HepG2 (cell line): ENCODE measurements around the gene LATS2. TPM values are rescaled to one million over a fixed set of nuclear protein-coding genes. Genes with fewer than 3 reads are reported as not detected.

Experiments used
- ATAC-seq: fragments of 200-7000 bp; cut with Tn5 transposase; 3 replicates; pipeline ENCODE4 v1.9.1; 2020; ENCODE audit warnings: mild to moderate bottlenecking, moderate library complexity
- BruUV-seq: library from RNA; stranded (reverse); fragments of 400-500 nt; replicated peaks from 2 replicates; lab custom pipeline; 2021; lab: Mats Ljungman, UMichigan
- CTCF ChIA-PET: fragments of 300-600 bp; formaldehyde crosslinking; extraction: SDS; loops from one replicate; lab custom pipeline; 2021; ENCODE audit warnings: low total read pairs, inconsistent platforms, low intra/inter-chr PET ratio; lab: Yijun Ruan, JAX
- POLR2A ChIA-PET: fragments of 350-600 bp; sonication (Branson Sonifier 250); formaldehyde crosslinking; loops from one replicate; lab custom pipeline; 2020; ENCODE audit warnings: antibody characterized with exemption, inconsistent platforms; lab: Yijun Ruan, JAX
- DNase-seq: peaks from one replicate; pipeline ENCODE4 v3.0.0-alpha.2; 2015; ENCODE audit warnings: low spot score
- FAIRE-seq: peaks from 3 replicates; lab custom pipeline; 2011; peaks lifted over from hg19 to GRCh38; lab: Jason Lieb, UNC
- H2AFZ ChIP-seq: one replicate; pipeline ENCODE4 v1.6.1; 2011; ENCODE audit warnings: low read length, inconsistent platforms
- H3K27ac ChIP-seq: fragments of 300-600 bp; 3 replicates; pipeline ENCODE4 v1.8.0; 2011; ENCODE audit warnings: mixed run types, mild to moderate bottlenecking, mixed read lengths, low read length, inconsistent platforms; ENCODE audit not compliant: insufficient read depth; ENCODE audit errors: extremely low read length
- H3K27me3 ChIP-seq, 2 experiments: fragments of 200-600 bp in 1 of 2; 2 replicates in 1 of 2; 3 replicates in 1 of 2; pipeline versions ENCODE4 v1.6.0 to v1.8.0; 2011; ENCODE audit warnings: low read length in 2 of 2, mild to moderate bottlenecking in 2 of 2, moderate library complexity in 2 of 2, inconsistent platforms in 1 of 2; ENCODE audit not compliant: insufficient read depth in 2 of 2, control insufficient read depth in 1 of 2
- H3K36me3 ChIP-seq, 2 experiments: fragments of 200-600 bp in 1 of 2; replicated peaks in 1 of 2; 2 replicates in 1 of 2; 3 replicates in 1 of 2; pipeline versions ENCODE4 v1.5.1 to v1.8.0; 2011; ENCODE audit warnings: low read length in 2 of 2, inconsistent platforms in 1 of 2; ENCODE audit not compliant: insufficient read depth in 2 of 2, control insufficient read depth in 1 of 2
- H3K4me1 ChIP-seq: 2 replicates; pipeline ENCODE4 v1.5.1; 2012; ENCODE audit warnings: low read length, inconsistent platforms; ENCODE audit not compliant: insufficient read depth
- H3K4me2 ChIP-seq: 2 replicates; pipeline ENCODE4 v1.6.0; 2011; ENCODE audit warnings: low read depth, low read length, inconsistent platforms
- H3K4me3 ChIP-seq, 3 experiments: fragments of 200-600 bp in 1 of 3; sonication (generic), shearing (Covaris generic) in 1 of 3; replicated peaks in 1 of 3; 2 replicates each; pipeline ENCODE4 v1.5.1; 2011 to 2016; ENCODE audit warnings: low read length in 3 of 3, inconsistent platforms in 2 of 3, low read depth in 2 of 3, mild to moderate bottlenecking in 2 of 3, control low read depth in 1 of 3, mixed read lengths in 1 of 3; ENCODE audit not compliant: insufficient read depth in 1 of 3
- H3K79me2 ChIP-seq: one replicate; pipeline ENCODE4 v1.6.1; 2011; ENCODE audit warnings: low read length, inconsistent platforms; ENCODE audit not compliant: insufficient read depth
- H3K9ac ChIP-seq: 2 replicates; pipeline ENCODE4 v1.6.0; 2011; ENCODE audit warnings: mild to moderate bottlenecking, low read depth, low read length, inconsistent platforms; ENCODE audit not compliant: insufficient read depth
- H3K9me3 ChIP-seq: 2 replicates; pipeline ENCODE4 v1.5.1; 2012; ENCODE audit warnings: mild to moderate bottlenecking, low read length
- H4K20me1 ChIP-seq: 2 replicates; pipeline ENCODE4 v1.6.0; 2011; ENCODE audit warnings: inconsistent platforms, mild to moderate bottlenecking, low read length, moderate library complexity; ENCODE audit not compliant: insufficient read depth
- CSRNP1 ChIP-seq: sonication (generic); formaldehyde crosslinking; IDR thresholded peaks from 2 replicates; pipeline ENCODE4 v1.8.1; 2023; ENCODE audit warnings: mild to moderate bottlenecking, missing genetic modification reagents
- KDM2A ChIP-seq: sonication (generic); formaldehyde crosslinking; IDR thresholded peaks from 2 replicates; pipeline ENCODE4 v1.4.0; 2020; ENCODE audit warnings: low read depth, missing genetic modification reagents, borderline replicate concordance
- NR2F2 ChIP-seq: IDR thresholded peaks from 2 replicates; pipeline ENCODE4 v1.6.1; 2012; ENCODE audit warnings: low read depth, inconsistent platforms, borderline replicate concordance
- ZBTB20 ChIP-seq: sonication (generic); formaldehyde crosslinking; IDR thresholded peaks from 2 replicates; pipeline ENCODE4 v1.8.1; 2023; ENCODE audit warnings: missing genetic modification reagents, low read depth, mild to moderate bottlenecking, borderline replicate concordance
- ZBTB44 ChIP-seq: sonication (generic); formaldehyde crosslinking; IDR thresholded peaks from 2 replicates; pipeline ENCODE4 v1.4.0; 2020; ENCODE audit warnings: missing genetic modification reagents
- ZNF235 ChIP-seq: sonication (generic); formaldehyde crosslinking; IDR thresholded peaks from 2 replicates; pipeline ENCODE4 v1.8.1; 2023; ENCODE audit warnings: mild to moderate bottlenecking, missing genetic modification reagents, borderline replicate concordance
- ZNF770 ChIP-seq: sonication (generic); formaldehyde crosslinking; IDR thresholded peaks from 2 replicates; pipeline ENCODE4 v1.5.0; 2020; ENCODE audit warnings: mild to moderate bottlenecking, missing genetic modification reagents
- ZNF780A ChIP-seq: sonication (generic); formaldehyde crosslinking; IDR thresholded peaks from 2 replicates; pipeline ENCODE4 v1.8.0; 2022; ENCODE audit warnings: mild to moderate bottlenecking, missing genetic modification reagents, moderate library complexity
- WGBS: methylation state at CpG from one replicate; pipeline ENCODE4 v1.1.6; 2017; ENCODE audit warnings: low lambda C conversion rate; 5-methylcytosine and 5-hydroxymethylcytosine counted together
- in situ Hi-C: cut with HindIII; loops from 2 replicates; pipeline ENCODE4 v1.10.0; 2017; ENCODE audit warnings: low pct_unique_long_range_greater_than_20kb; ENCODE audit not compliant: extremely low pct_ligation_motif_present
- intact Hi-C: fragments of 100-400 bp; cut with micrococcal nuclease; formaldehyde crosslinking; loops from one replicate; pipeline ENCODE4 v1.10.0; 2022; ENCODE audit not compliant: unreplicated experiment
- polyA plus RNA-seq, 8 experiments: library from polyadenylated mRNA; depleted of rRNA in 3 of 8; stranded (reverse) in 7 of 8; unstranded in 1 of 8; fragments of >200 nt; fragmentation: Illumina TruSeq in 4 of 8; extraction: Trizol in 4 of 8; gene quantifications; 2 replicates each; pipeline versions ENCODE4 v1.2.1 to v1.2.3, GENCODE V29; 2011 to 2016; ENCODE audit warnings: low read depth in 4 of 8, missing spikeins in 1 of 8, mixed read lengths in 1 of 8; ENCODE audit not compliant: insufficient read depth in 1 of 8
- total RNA-seq, 5 experiments: library from RNA; depleted of rRNA; stranded (reverse); fragments of >200 nt; fragmentation: Illumina TruSeq; extraction: Trizol; gene quantifications; 2 replicates each; pipeline ENCODE4 v1.2.3, GENCODE V29; 2016; ENCODE audit warnings: low read depth in 1 of 5

The LATS2 gene
- total and polyA plus RNA-seq, 2 of the 13 experiments (the other 11 are each of a cell fraction or from before 2014, with no cell fraction given): 7.3 to 8.5 TPM

GRCh38 chr13:21053231-21053630 is 8.2 kb downstream of the LATS2 start:
- CTCF ChIA-PET: no interaction called here
- H3K9me3 ChIP-seq: no peaks in the 10 kb centered on the region
- FAIRE-seq (no peak), DNase-seq (no peak), ATAC-seq (no peak)
- H3K27ac ChIP-seq: no peak overlapping the region
- peaks cover 75% of the 10 kb centered on the region for H3K4me1 ChIP-seq
- H4K20me1 ChIP-seq: peaks cover 80% of the 10 kb centered on the region
- H3K79me2 ChIP-seq: peaks cover 94% of the 10 kb centered on the region
- H3K9ac ChIP-seq: no peak overlapping the region
- intact Hi-C loops: no loop called here
- no TSS peak for BruUV-seq
- no peak overlapping the region for H2AFZ ChIP-seq
- 93% methylated on average over 5 of the region's 5 CpGs for WGBS
- no peak overlapping the region for H3K4me3 ChIP-seq
- peaks cover 3 to 20% of the 10 kb centered on the region in 2 experiments; a peak in 2 of 5 replicates for H3K36me3 ChIP-seq
- TF ChIP-seq KDM2A (CRISPR knock-in tag): no peak
- TF ChIP-seq ZBTB20 (CRISPR knock-in tag): no peak
- no peak for TF ChIP-seq ZNF235 (CRISPR knock-in tag)
- TF ChIP-seq CSRNP1: no peak
- TF ChIP-seq, all 625 proteins: peak for 0
- Histone ChIP-seq H3K4me2 (no peak overlapping the region), H3K27me3 (no peaks in the 10 kb centered on the region; a peak in 1 of 5 replicates)
- in situ Hi-C loops: no loop called here
- POLR2A ChIA-PET: no interaction called here

- TF ChIP-seq ZNF770 (CRISPR knock-in tag): peak; percentile 92
- no peak for TF ChIP-seq NR2F2
- no peak for TF ChIP-seq ZNF780A (CRISPR knock-in tag)
- TF ChIP-seq ZBTB44 (CRISPR knock-in tag): no peak
- FAIRE-seq (no peak), ATAC-seq (no peak), DNase-seq (no peak)
- Histone ChIP-seq H3K27ac (no peak overlapping the region), H3K9me3 (no peaks in the 10 kb centered on the region), H3K4me2 (no peak overlapping the region), H3K36me3 (peaks cover 5 to 26% of the 10 kb centered on the region in 2 experiments; a peak in 2 of 5 replicates), H2AFZ (no peak overlapping the region), H4K20me1 (peaks cover 83% of the 10 kb centered on the region), H3K27me3 (no peaks in the 10 kb centered on the region), H3K4me3 (no peak overlapping the region), H3K79me2 (peaks cover 96% of the 10 kb centered on the region), H3K4me1 (peaks cover 72% of the 10 kb centered on the region), H3K9ac (no peak overlapping the region)
- ChIA-PET POLR2A (interaction anchor here (1.1 kb wide), 1 partner anchor 10 kb away, joined by 3 read pairs; the partner anchor contains the start of gene LATS2), CTCF (no interaction called here)
- in situ Hi-C loops: no loop called here
- no TSS peak for BruUV-seq
- WGBS: 94% methylated on average over 2 of the region's 3 CpGs
- intact Hi-C loops: no loop called here
Observed at GRCh38 chr13:21051675-21052074, 9.7 kb downstream of the LATS2 start.
